ENCODE results near the gene ACAN.

- no peak for TF ChIP-seq CTCF (IDR thresholded peaks at IDR 0.05; ENCODE audit: insufficient read depth, low read length)
- no peak for TF ChIP-seq REST (IDR thresholded peaks at IDR 0.05; ENCODE audit: insufficient replicate concordance, low read depth)
- TF ChIP-seq GABPA (IDR thresholded peaks at IDR 0.05; ENCODE audit: low read depth) = no peak
- TF ChIP-seq POLR2AphosphoS5 (IDR thresholded peaks at IDR 0.05; ENCODE audit: low read depth) = no peak
Measured at GRCh38 chr15:88866295-88866881, 63.2 kb downstream of the ACAN start.
